C4-2B (cell line): ENCODE results near the gene GCNT2.

Experiments used
- CTCF ChIP-seq: fragments of 450-650 bp; conservative IDR thresholded peaks from 2 replicates; pipeline ENCODE4 v1.5.1; 2017; ENCODE audit warnings: mild to moderate bottlenecking
- ZFX ChIP-seq: fragments of 450-650 bp; IDR thresholded peaks from 2 replicates; pipeline ENCODE4 v1.6.1; 2017

DNA sequence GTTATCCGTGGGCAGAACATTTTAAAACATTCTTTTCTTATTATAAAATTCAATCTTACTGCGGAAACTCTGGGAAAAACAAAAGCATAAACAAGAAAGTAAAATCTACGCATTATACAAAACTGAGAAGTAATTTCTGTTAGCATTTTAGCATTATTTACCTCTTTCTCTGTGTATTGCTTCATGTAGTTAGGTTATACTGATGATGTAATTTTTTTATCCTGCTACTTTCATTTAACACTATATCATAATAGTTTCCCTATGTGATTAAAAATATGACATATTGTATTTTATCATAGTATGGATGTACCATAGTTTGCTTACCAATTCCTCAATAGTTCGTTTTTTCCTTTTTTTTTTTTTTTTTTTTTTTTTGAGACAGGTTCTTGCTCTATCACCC, 4.2 kb upstream of the GCNT2 start:
- TF ChIP-seq CTCF (no peak), ZFX (no peak)
